Astrocyte (in vitro differentiated cells and primary cell): ENCODE results near the gene ABHD16A. TPM values are rescaled to one million over a fixed set of nuclear protein-coding genes. Genes with fewer than 3 reads are reported as not detected.

Experiments
- DNase-seq: peaks from one replicate; pipeline ENCODE4 v3.0.0-alpha.2; 2010; ENCODE audit warnings: low read depth
- FAIRE-seq: peaks from 2 replicates; lab custom pipeline; 2011; peaks lifted over from hg19 to GRCh38; lab: Jason Lieb, UNC
- H2AFZ ChIP-seq: 2 replicates; pipeline ENCODE4 v1.6.0; 2012; ENCODE audit warnings: low read depth, low read length, inconsistent platforms
- H3K27ac ChIP-seq: 2 replicates; pipeline ENCODE4 v1.5.1; 2011; ENCODE audit warnings: low read depth, low read length, inconsistent platforms
- H3K27me3 ChIP-seq: 2 replicates; pipeline ENCODE4 v1.6.0; 2011; ENCODE audit warnings: low read length, inconsistent platforms; ENCODE audit not compliant: insufficient read depth
- H3K36me3 ChIP-seq: 2 replicates; pipeline ENCODE4 v1.5.1; 2011; ENCODE audit warnings: low read length, inconsistent platforms; ENCODE audit not compliant: insufficient read depth
- H3K4me1 ChIP-seq: 2 replicates; pipeline ENCODE4 v1.5.1; 2011; ENCODE audit warnings: low read length, inconsistent platforms; ENCODE audit not compliant: insufficient read depth
- H3K4me2 ChIP-seq: 2 replicates; pipeline ENCODE4 v1.6.0; 2012; ENCODE audit warnings: low read length, inconsistent platforms
- H3K4me3 ChIP-seq: 2 replicates; pipeline ENCODE4 v1.5.1; 2011; ENCODE audit warnings: low read depth, mild to moderate bottlenecking, low read length, inconsistent platforms; ENCODE audit not compliant: insufficient read depth
- H3K79me2 ChIP-seq: 2 replicates; pipeline ENCODE4 v1.6.0; 2012; ENCODE audit warnings: mild to moderate bottlenecking, low read length, inconsistent platforms; ENCODE audit not compliant: insufficient read depth
- H3K9ac ChIP-seq: 2 replicates; pipeline ENCODE4 v1.6.0; 2012; ENCODE audit warnings: mild to moderate bottlenecking, low read length, inconsistent platforms
- H3K9me3 ChIP-seq: 2 replicates; pipeline ENCODE4 v1.5.1; 2012; ENCODE audit warnings: low read depth, mild to moderate bottlenecking, low read length, inconsistent platforms; ENCODE audit not compliant: insufficient read depth
- H4K20me1 ChIP-seq: 2 replicates; pipeline ENCODE4 v1.6.0; 2012; ENCODE audit warnings: low read length, inconsistent platforms; ENCODE audit not compliant: insufficient read depth
- H3K27ac Mint-ChIP-seq: one replicate; pipeline ENCODE4 v1.8.0; 2021; ENCODE audit warnings: mild to moderate bottlenecking, mixed read lengths; ENCODE audit not compliant: unreplicated experiment
- H3K27me3 Mint-ChIP-seq: one replicate; pipeline ENCODE4 v1.8.0; 2021; ENCODE audit warnings: low read depth, mixed read lengths; ENCODE audit not compliant: unreplicated experiment
- H3K36me3 Mint-ChIP-seq: one replicate; pipeline ENCODE4 v1.8.0; 2021; ENCODE audit warnings: low read depth, mixed read lengths; ENCODE audit not compliant: unreplicated experiment
- H3K4me1 Mint-ChIP-seq: one replicate; pipeline ENCODE4 v1.8.0; 2021; ENCODE audit warnings: low read depth, mixed read lengths; ENCODE audit not compliant: unreplicated experiment
- H3K4me3 Mint-ChIP-seq: one replicate; pipeline ENCODE4 v1.8.0; 2021; ENCODE audit warnings: mild to moderate bottlenecking, moderate library complexity, mixed read lengths; ENCODE audit not compliant: unreplicated experiment
- H3K9me3 Mint-ChIP-seq: one replicate; pipeline ENCODE4 v1.8.0; 2021; ENCODE audit warnings: mild to moderate bottlenecking, mixed read lengths; ENCODE audit not compliant: unreplicated experiment
- CTCF ChIP-seq: IDR thresholded peaks from 2 replicates; pipeline ENCODE4 v1.5.1; 2011; ENCODE audit warnings: low read depth, mild to moderate bottlenecking, inconsistent platforms, low read length, moderate library complexity; ENCODE audit not compliant: insufficient read depth
- EZH2 ChIP-seq: IDR thresholded peaks from 2 replicates; pipeline ENCODE4 v1.6.1; 2012; ENCODE audit warnings: mild to moderate bottlenecking, low read length, inconsistent platforms; ENCODE audit not compliant: insufficient read depth
- total RNA-seq: library from RNA; stranded (reverse); gene quantifications from 2 replicates; pipeline ENCODE4 v1.2.1, GENCODE V29; 2021

Gene ABHD16A
- total RNA-seq, 1 donor from 2014 or later = 38.3 TPM

- no peak overlapping the region for H3K27ac Mint-ChIP-seq
- H3K4me1 Mint-ChIP-seq = peaks cover 23% of the 10 kb centered on the region
- H3K79me2 ChIP-seq = peaks cover 72% of the 10 kb centered on the region
Measured at GRCh38 chr6:31654574-31655348, 48.4 kb downstream of the ABHD16A start.

GRCh38 chr6:31652925-31653724, 50.0 kb downstream of the ABHD16A start:
- H3K4me3 Mint-ChIP-seq = peak overlapping the region; percentile 98
- peak overlapping the region; percentile 99 for H3K27ac Mint-ChIP-seq
- Histone ChIP-seq H4K20me1 (peaks cover 23% of the 10 kb centered on the region), H3K4me2 (peak overlapping the region; percentile 90), H2AFZ (peak overlapping the region; percentile 72), H3K79me2 (peaks cover 67% of the 10 kb centered on the region), H3K27ac (peak overlapping the region; percentile 96), H3K4me3 (peak overlapping the region; percentile 87), H3K36me3 (peaks cover 9% of the 10 kb centered on the region), H3K9me3 (no peaks in the 10 kb centered on the region), H3K4me1 (peaks cover 29% of the 10 kb centered on the region), H3K9ac (peak overlapping the region; percentile 88), H3K27me3 (no peaks in the 10 kb centered on the region)
- no peaks in the 10 kb centered on the region for H3K27me3 Mint-ChIP-seq
- H3K9me3 Mint-ChIP-seq = no peaks in the 10 kb centered on the region
- DNase-seq = peak; percentile 84
- H3K4me1 Mint-ChIP-seq = peaks cover 18% of the 10 kb centered on the region
- TF ChIP-seq CTCF (no peak), EZH2 (no peak)
- H3K36me3 Mint-ChIP-seq = peaks cover 24% of the 10 kb centered on the region
- no peak for FAIRE-seq

More at GRCh38 chr6:31654574-31655348, 48.4 kb downstream of the ABHD16A start:
- no peak overlapping the region for H2AFZ ChIP-seq
- TF ChIP-seq EZH2 = no peak
- no peak for DNase-seq
- peaks cover 39% of the 10 kb centered on the region for H3K4me1 ChIP-seq
- H3K9me3 Mint-ChIP-seq = no peaks in the 10 kb centered on the region
- H3K4me2 ChIP-seq = no peak overlapping the region
- H3K27me3 Mint-ChIP-seq = no peaks in the 10 kb centered on the region
- H3K4me3 ChIP-seq = no peak overlapping the region
- no peaks in the 10 kb centered on the region for H3K9me3 ChIP-seq
- H3K36me3 ChIP-seq = no peaks in the 10 kb centered on the region
- no peaks in the 10 kb centered on the region for H3K27me3 ChIP-seq
- no peak overlapping the region for H3K4me3 Mint-ChIP-seq
- peaks cover 23% of the 10 kb centered on the region for H3K36me3 Mint-ChIP-seq
- H4K20me1 ChIP-seq = peaks cover 32% of the 10 kb centered on the region
- FAIRE-seq = no peak
- H3K27ac ChIP-seq = no peak overlapping the region
- no peak overlapping the region for H3K9ac ChIP-seq

GRCh38 chr6:31651602-31652191, 51.4 kb downstream of the ABHD16A start:
- FAIRE-seq = no peak

More at GRCh38 chr6:31651602-31652191, 51.4 kb downstream of the ABHD16A start:
- Histone ChIP-seq H3K27me3 (no peaks in the 10 kb centered on the region), H3K4me3 (peak overlapping the region; percentile 87), H3K4me2 (peak overlapping the region; percentile 90), H3K9ac (peak overlapping the region; percentile 88), H3K4me1 (peaks cover 22% of the 10 kb centered on the region), H3K36me3 (peaks cover 16% of the 10 kb centered on the region), H3K79me2 (peaks cover 56% of the 10 kb centered on the region), H2AFZ (peak overlapping the region; percentile 72), H3K9me3 (no peaks in the 10 kb centered on the region), H4K20me1 (peaks cover 12% of the 10 kb centered on the region), H3K27ac (peak overlapping the region; percentile 96)
- DNase-seq = peak; percentile 69
- Mint-ChIP-seq H3K27ac (peak overlapping the region; percentile 99), H3K9me3 (no peaks in the 10 kb centered on the region), H3K4me3 (peak overlapping the region; percentile 98), H3K27me3 (no peaks in the 10 kb centered on the region), H3K4me1 (peaks cover 11% of the 10 kb centered on the region), H3K36me3 (peaks cover 22% of the 10 kb centered on the region)
- TF ChIP-seq EZH2 (no peak), CTCF (no peak)
